ENCODE results near the gene UCK2. TPM values are rescaled to one million over a fixed set of nuclear protein-coding genes. Genes with fewer than 3 reads are reported as not detected.

The UCK2 gene
- total and polyA plus RNA-seq, 2 of the 8 experiments (the other 6 are each of a cell fraction or from before 2014, with no cell fraction given) = 103 to 109 TPM

GRCh38 chr1:165858967-165859845 lies 31.8 kb downstream of the UCK2 start:
- peaks cover under 1 to 28% (median 23%) of the 10 kb centered on the region in 4 experiments for H3K4me1 ChIP-seq (replicated peaks in 1 of 4; ENCODE audit: control insufficient read depth in 3 of 4, insufficient read depth in 4 of 4, low read length in 3 of 4)
- WGBS, 2 experiments (ENCODE audit: extremely low coverage in 1 of 2, insufficient coverage in 1 of 2, insufficient read length in 1 of 2, insufficient replicate concordance in 2 of 2, low coverage in 1 of 2, low lambda C conversion rate in 2 of 2, missing lambda C conversion rate in 1 of 2) = 89% methylated on average over 10 of the region's 10 CpGs; no CpG with 5 or more reads in 1 of the 2 experiments
- ChIA-PET POLR2A (ENCODE audit: partially characterized antibody) (interaction anchor here (0.7 to 3.0 kb wide), 4 partner anchors 11 to 31 kb away, joined by 3 to 10 read pairs (median 4); no protein-coding TSS in a partner anchor), CTCF (ENCODE audit: partially characterized antibody) (interaction anchor here (1.1 to 4.5 kb wide), 2 partner anchors 9 to 14 kb away, joined by 3 to 25 read pairs; no protein-coding TSS in a partner anchor)
- H3K23me2 ChIP-seq (ENCODE audit: low read depth, low read length) = no peaks in the 10 kb centered on the region
- no peaks in the 10 kb centered on the region for H3K9me3 ChIP-seq (ENCODE audit: insufficient read depth in 2 of 2, low read depth in 1 of 2, low read length in 1 of 2)
- H2BK15ac ChIP-seq (ENCODE audit: low read length) = no peak overlapping the region
- no peaks in the 10 kb centered on the region; a peak in 1 of 8 replicates for H3K36me3 ChIP-seq (ENCODE audit: control insufficient read depth in 2 of 4, insufficient read depth in 4 of 4, low read length in 3 of 4)
- H3K23ac ChIP-seq (ENCODE audit: insufficient read length) = no peak overlapping the region
- H3K9ac ChIP-seq (replicated peaks in 1 of 4; ENCODE audit: extremely low read depth in 1 of 4, low read depth in 3 of 4, low read length in 3 of 4) = no peak overlapping the region
- H2BK5ac ChIP-seq (ENCODE audit: low read depth, low read length) = no peak overlapping the region; the same call in 1 of the 2 replicates
- no peak overlapping the region for H3K56ac ChIP-seq (replicated peaks; ENCODE audit: insufficient read length, low read depth, low read length)
- no peak overlapping the region for H4K8ac ChIP-seq (ENCODE audit: extremely low read depth, insufficient read depth, low read length)
- no peak overlapping the region for H2AFZ ChIP-seq (ENCODE audit: low read length)
- no peak overlapping the region for H3K4me3 ChIP-seq (ENCODE audit: extremely low read depth in 1 of 4, insufficient read depth in 2 of 4, low read depth in 3 of 4, low read length in 4 of 4)
- no peak for FAIRE-seq
- no peak overlapping the region for H2BK12ac ChIP-seq (ENCODE audit: low read depth, low read length)
- no peak for DNase-seq (ENCODE audit: low read depth in 1 of 2, low spot score in 2 of 2)
- no peak overlapping the region; a peak in 1 of 4 replicates for H3K4me2 ChIP-seq (ENCODE audit: insufficient read depth in 1 of 2, low read depth in 2 of 2, low read length in 2 of 2)
- peaks cover 30% of the 10 kb centered on the region for H3K79me1 ChIP-seq (ENCODE audit: low read depth, low read length)
- no peak overlapping the region; the same call in 1 of the 2 replicates for H3K27ac ChIP-seq (ENCODE audit: low read depth, low read length)
- H4K20me1 ChIP-seq (replicated peaks in 1 of 2; ENCODE audit: control insufficient read depth in 1 of 2, insufficient read depth in 2 of 2, low read length in 2 of 2) = peaks cover 40 to 64% of the 10 kb centered on the region in 2 experiments
- H3K4ac ChIP-seq (replicated peaks; ENCODE audit: insufficient read length, low read depth, low read length) = no peak overlapping the region
- H3K79me2 ChIP-seq (ENCODE audit: control insufficient read depth in 1 of 2, insufficient read depth in 2 of 2, low read length in 2 of 2) = peaks cover 48 to 97% of the 10 kb centered on the region in 2 experiments
- no peak overlapping the region for H2AK5ac ChIP-seq (ENCODE audit: low read depth, low read length)
- H3K18ac ChIP-seq (ENCODE audit: extremely low read depth, low read length) = no peak overlapping the region
- H2BK120ac ChIP-seq (replicated peaks; ENCODE audit: low read depth, low read length) = no peak overlapping the region
- no peak overlapping the region for H2BK20ac ChIP-seq (ENCODE audit: low read length)
- no peaks in the 10 kb centered on the region for H3K27me3 ChIP-seq (replicated peaks in 1 of 4; ENCODE audit: control insufficient read depth in 3 of 4, extremely low read depth in 1 of 4, insufficient read depth in 3 of 4, low read length in 3 of 4)
- no peak overlapping the region for H3K14ac ChIP-seq (ENCODE audit: insufficient read length)
- no peak overlapping the region for H4K91ac ChIP-seq (replicated peaks; ENCODE audit: insufficient read length, low read length)
- no peak overlapping the region for H4K5ac ChIP-seq (ENCODE audit: insufficient read length, low read depth, low read length)
- TF ChIP-seq SP1 (IDR thresholded peaks at IDR 0.05; ENCODE audit: low read depth, low read length) = no peak
- TF ChIP-seq POLR2AphosphoS5 (IDR thresholded peaks at IDR 0.05; ENCODE audit: low read depth, low read length) = no peak
- no peak for TF ChIP-seq POU5F1 (IDR thresholded peaks at IDR 0.05; ENCODE audit: low read depth, low read length)

Data from H1 (cell line).